PC-9 (cell line): ENCODE data around the gene SGK2. TPM values are rescaled to one million over a fixed set of nuclear protein-coding genes. Genes with fewer than 3 reads are reported as not detected.

Experiments used
- BruUV-seq: library from RNA; stranded (reverse); fragments of 400-500 nt; replicated peaks from 2 replicates; lab custom pipeline; 2021; lab: Mats Ljungman, UMichigan
- CTCF ChIA-PET: fragments of 300-600 bp; sonication (Branson Sonifier 250); formaldehyde crosslinking; loops from one replicate; lab custom pipeline; 2022; ENCODE audit warnings: antibody characterized with exemption; lab: Charles Lee
- POLR2A ChIA-PET: fragments of 300-600 bp; sonication (Branson Sonifier 250); formaldehyde crosslinking; loops from one replicate; lab custom pipeline; 2022; ENCODE audit warnings: antibody characterized with exemption; ENCODE audit not compliant: unreplicated experiment; lab: Charles Lee
- DNase-seq, 2 experiments: peaks; one replicate each; pipeline versions ENCODE4 v3.0.0 to v3.0.0-alpha.2; 2015 to 2022; ENCODE audit warnings: mixed read lengths in 1 of 2
- H2AFZ ChIP-seq: fragments of 200-600 bp; sonication (generic); 2 replicates; pipeline ENCODE4 v1.8.1; 2017; ENCODE audit warnings: antibody characterized with exemption
- H3F3A ChIP-seq: fragments of 200-600 bp; sonication (generic); 2 replicates; pipeline ENCODE4 v1.8.1; 2017; ENCODE audit warnings: antibody characterized with exemption, mild to moderate bottlenecking, low read depth; ENCODE audit not compliant: insufficient read depth
- H3K27ac ChIP-seq: fragments of 200-600 bp; sonication (generic); 2 replicates; pipeline ENCODE4 v1.6.1; 2016; ENCODE audit warnings: mixed run types
- H3K27me3 ChIP-seq: fragments of 200-600 bp; sonication (generic); 2 replicates; pipeline ENCODE4 v1.6.1; 2016; ENCODE audit warnings: low read depth, mixed run types; ENCODE audit not compliant: insufficient read depth
- H3K36me3 ChIP-seq: fragments of 200-600 bp; sonication (generic); 2 replicates; pipeline ENCODE4 v1.6.1; 2016; ENCODE audit warnings: low read depth, mixed run types
- H3K4me1 ChIP-seq: fragments of 200-600 bp; sonication (generic); replicated peaks from 2 replicates; pipeline ENCODE4 v1.6.1; 2016; ENCODE audit warnings: mixed run types; ENCODE audit not compliant: insufficient read depth
- H3K4me2 ChIP-seq: fragments of 200-600 bp; sonication (generic); 2 replicates; pipeline ENCODE4 v1.6.1; 2017; ENCODE audit warnings: mixed run types
- H3K4me3 ChIP-seq: fragments of 200-600 bp; sonication (generic); 2 replicates; pipeline ENCODE4 v1.6.1; 2016; ENCODE audit warnings: mixed run types
- H3K79me2 ChIP-seq: fragments of 200-600 bp; sonication (generic); 2 replicates; pipeline ENCODE4 v1.6.1; 2017; ENCODE audit warnings: low read depth, mixed run types
- H3K9me2 ChIP-seq: fragments of 200-600 bp; sonication (generic); 2 replicates; pipeline ENCODE4 v1.8.1; 2017; ENCODE audit warnings: mild to moderate bottlenecking; ENCODE audit not compliant: insufficient read depth
- H3K9me3 ChIP-seq: fragments of 200-600 bp; sonication (generic); 2 replicates; pipeline ENCODE4 v1.8.1; 2016; ENCODE audit warnings: low read depth; ENCODE audit not compliant: insufficient read depth
- H4K20me1 ChIP-seq: fragments of 200-600 bp; sonication (generic); 2 replicates; pipeline ENCODE4 v1.8.1; 2017; ENCODE audit not compliant: insufficient read depth
- EZH2 ChIP-seq: fragments of 200-600 bp; sonication (generic); IDR thresholded peaks from 2 replicates; pipeline ENCODE4 v1.8.0; 2017; ENCODE audit warnings: antibody characterized with exemption, low read depth
- intact Hi-C: fragments of 100-400 bp; cut with micrococcal nuclease; formaldehyde crosslinking; loops from one replicate; pipeline ENCODE4 v1.10.0; 2022; ENCODE audit not compliant: unreplicated experiment
- total RNA-seq: library from RNA; stranded (reverse); gene quantifications from 2 replicates; pipeline ENCODE4 v1.2.3, GENCODE V29; 2021
- TF ChIP-seq, protein P1 (sequence below): fragments of 200-600 bp; sonication (generic); conservative IDR thresholded peaks from 2 replicates; pipeline ENCODE4 v1.6.1; 2017; ENCODE audit warnings: mixed run types, antibody characterized with exemption, mild to moderate bottlenecking, moderate library complexity

Gene SGK2
- total RNA-seq, 1 experiment from 2014 or later: 3.1 TPM

DNA sequence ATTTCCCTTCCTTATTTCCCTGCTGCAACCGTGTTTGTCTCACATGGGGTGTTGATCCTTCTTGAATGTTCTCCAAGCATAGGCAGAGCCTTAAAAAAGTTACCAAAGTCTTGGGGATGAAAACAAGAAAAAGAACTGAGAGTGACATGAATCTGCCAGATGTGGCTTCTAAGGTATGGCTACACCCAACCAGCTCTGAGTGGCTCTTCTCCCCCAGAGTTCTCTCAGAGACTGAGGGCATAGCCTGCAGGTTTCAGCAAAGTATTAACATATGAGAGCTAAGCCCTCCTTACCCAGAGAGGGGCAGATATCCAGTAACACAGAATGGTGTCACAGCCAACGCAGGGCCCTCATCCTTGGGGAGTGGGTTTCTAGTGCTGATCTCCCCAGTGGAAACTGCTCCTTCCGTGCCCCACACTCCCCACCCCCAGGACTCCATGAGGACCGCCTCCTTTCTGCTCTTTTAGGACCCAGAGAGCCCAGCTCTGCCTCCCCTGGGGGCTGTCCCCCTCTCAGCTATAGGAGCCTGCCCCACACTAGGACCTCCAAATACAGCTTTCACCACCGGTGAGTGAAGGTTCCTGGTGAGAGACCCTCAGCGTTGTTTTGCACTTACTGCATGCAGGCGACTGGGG is 23.3 kb upstream of the SGK2 start:
- no peaks in the 10 kb centered on the region for H3K9me2 ChIP-seq
- CTCF ChIA-PET: interaction anchor here (0.6 kb wide), 1 partner anchor 13 kb away, joined by 6 read pairs; no protein-coding TSS in a partner anchor
- H3K4me2 ChIP-seq: no peak overlapping the region
- H3K27ac ChIP-seq: no peak overlapping the region
- TF ChIP-seq EZH2: no peak
- TF ChIP-seq, protein P1, sequence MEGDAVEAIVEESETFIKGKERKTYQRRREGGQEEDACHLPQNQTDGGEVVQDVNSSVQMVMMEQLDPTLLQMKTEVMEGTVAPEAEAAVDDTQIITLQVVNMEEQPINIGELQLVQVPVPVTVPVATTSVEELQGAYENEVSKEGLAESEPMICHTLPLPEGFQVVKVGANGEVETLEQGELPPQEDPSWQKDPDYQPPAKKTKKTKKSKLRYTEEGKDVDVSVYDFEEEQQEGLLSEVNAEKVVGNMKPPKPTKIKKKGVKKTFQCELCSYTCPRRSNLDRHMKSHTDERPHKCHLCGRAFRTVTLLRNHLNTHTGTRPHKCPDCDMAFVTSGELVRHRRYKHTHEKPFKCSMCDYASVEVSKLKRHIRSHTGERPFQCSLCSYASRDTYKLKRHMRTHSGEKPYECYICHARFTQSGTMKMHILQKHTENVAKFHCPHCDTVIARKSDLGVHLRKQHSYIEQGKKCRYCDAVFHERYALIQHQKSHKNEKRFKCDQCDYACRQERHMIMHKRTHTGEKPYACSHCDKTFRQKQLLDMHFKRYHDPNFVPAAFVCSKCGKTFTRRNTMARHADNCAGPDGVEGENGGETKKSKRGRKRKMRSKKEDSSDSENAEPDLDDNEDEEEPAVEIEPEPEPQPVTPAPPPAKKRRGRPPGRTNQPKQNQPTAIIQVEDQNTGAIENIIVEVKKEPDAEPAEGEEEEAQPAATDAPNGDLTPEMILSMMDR: no peak
- H3K27me3 ChIP-seq: no peaks in the 10 kb centered on the region
- peaks cover 12% of the 10 kb centered on the region; the same call in 1 of the 2 replicates for H3F3A ChIP-seq
- no peaks in the 10 kb centered on the region for H3K36me3 ChIP-seq
- H3K4me3 ChIP-seq: no peak overlapping the region
- H2AFZ ChIP-seq: no peak overlapping the region
- POLR2A ChIA-PET: no interaction called here
- no peak for DNase-seq
- H3K79me2 ChIP-seq: no peaks in the 10 kb centered on the region
- intact Hi-C loops: loop anchor here (10.0 kb wide), 1 partner anchor 659 kb away; no protein-coding TSS in a partner anchor
- no peaks in the 10 kb centered on the region for H3K4me1 ChIP-seq
- no TSS peak for BruUV-seq
- no peaks in the 10 kb centered on the region for H4K20me1 ChIP-seq
- no peaks in the 10 kb centered on the region for H3K9me3 ChIP-seq

DNA sequence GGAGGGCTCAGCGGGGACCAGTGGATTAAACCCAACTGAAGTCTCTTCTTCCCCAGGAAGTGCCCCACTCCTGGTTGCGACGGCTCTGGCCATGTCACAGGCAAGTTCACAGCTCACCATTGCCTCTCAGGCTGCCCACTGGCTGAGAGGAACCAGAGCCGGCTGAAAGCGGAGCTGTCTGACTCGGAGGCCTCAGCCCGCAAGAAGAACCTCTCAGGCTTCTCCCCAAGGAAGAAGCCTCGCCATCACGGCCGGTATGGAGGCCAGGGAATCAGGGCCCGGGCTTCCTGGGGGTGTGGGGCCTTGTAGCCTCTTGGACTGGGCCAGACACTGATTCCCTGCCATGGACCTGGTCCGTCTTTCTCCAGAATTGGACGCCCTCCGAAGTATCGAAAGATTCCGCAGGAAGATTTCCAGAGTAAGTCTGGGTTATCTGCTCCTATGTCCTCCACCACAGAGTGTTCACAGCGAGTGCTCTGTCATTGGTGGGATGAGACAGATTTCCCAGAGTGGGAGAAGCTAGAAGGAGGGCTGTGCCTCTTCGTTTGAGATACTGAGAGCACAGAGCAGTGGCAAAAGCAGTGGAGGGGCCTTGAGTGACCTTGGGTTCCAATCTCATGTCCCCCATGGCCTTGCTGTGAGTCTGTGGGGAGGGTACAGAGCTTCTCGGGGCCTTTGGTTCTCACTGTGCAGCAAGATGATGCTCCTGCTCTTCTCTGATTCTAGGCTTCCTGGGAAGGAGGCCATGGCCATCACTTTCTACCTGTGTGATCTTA is 22.6 kb upstream of the SGK2 start:
- no peaks in the 10 kb centered on the region for H3K27me3 ChIP-seq
- CTCF ChIA-PET: interaction anchor here (2.2 kb wide), 1 partner anchor 87 kb away, joined by 7 read pairs; no protein-coding TSS in a partner anchor
- H3K9me3 ChIP-seq: no peaks in the 10 kb centered on the region
- H3K27ac ChIP-seq: no peak overlapping the region
- H3F3A ChIP-seq: peaks cover 17% of the 10 kb centered on the region; the same call in 1 of the 2 replicates
- TF ChIP-seq, protein P1: no peak
- no peak for TF ChIP-seq EZH2
- POLR2A ChIA-PET: no interaction called here
- H3K4me2 ChIP-seq: no peak overlapping the region
- intact Hi-C loops: loop anchor here (10.0 kb wide), 1 partner anchor 659 kb away; no protein-coding TSS in a partner anchor
- H4K20me1 ChIP-seq: no peaks in the 10 kb centered on the region
- H3K9me2 ChIP-seq: no peaks in the 10 kb centered on the region
- H3K4me3 ChIP-seq: no peak overlapping the region
- BruUV-seq: no TSS peak
- no peak overlapping the region for H2AFZ ChIP-seq
- H3K4me1 ChIP-seq: peaks cover 6% of the 10 kb centered on the region
- H3K36me3 ChIP-seq: no peaks in the 10 kb centered on the region
- H3K79me2 ChIP-seq: no peaks in the 10 kb centered on the region
- DNase-seq: no peak

DNA sequence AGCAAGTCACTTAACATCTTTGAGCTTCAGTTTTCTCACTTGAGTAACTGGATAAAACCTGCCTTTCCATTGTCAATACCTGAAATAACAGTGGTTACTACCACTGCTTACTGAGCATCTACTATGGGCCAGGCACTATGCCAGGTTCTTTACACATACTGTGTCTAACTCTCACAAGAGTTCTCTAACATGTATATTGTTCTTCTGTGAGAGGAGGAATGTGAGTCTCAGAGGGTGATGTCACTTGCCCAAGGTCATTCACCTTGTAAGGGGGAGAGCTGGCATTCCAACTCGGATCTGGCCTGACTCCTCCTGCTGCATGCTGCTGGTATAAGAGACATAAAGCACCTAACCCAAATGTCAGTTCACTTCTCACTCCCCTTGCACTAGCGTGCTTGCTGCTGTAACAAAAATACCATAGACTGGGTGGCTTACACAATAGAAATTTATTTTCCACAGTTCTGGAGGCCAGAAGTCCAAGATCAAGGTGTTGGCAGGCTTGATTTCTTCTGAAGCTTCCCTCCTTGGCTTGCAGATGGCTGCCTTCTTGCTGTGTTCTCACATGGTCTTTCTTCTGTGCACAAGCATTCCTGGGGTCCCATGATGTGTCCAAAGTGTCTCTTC is 21.9 kb upstream of the SGK2 start:
- 0 out of 2 replicates have a peak, but pooled peaks cover 4% of the 10 kb centered on the region for H4K20me1 ChIP-seq
- H3K27ac ChIP-seq: no peak overlapping the region
- no peaks in the 10 kb centered on the region for H3K9me2 ChIP-seq
- no peaks in the 10 kb centered on the region for H3K36me3 ChIP-seq
- POLR2A ChIA-PET: no interaction called here
- peak in 1 of 2 experiments; percentile 47 for DNase-seq
- intact Hi-C loops: loop anchor here (10.0 kb wide), 1 partner anchor 658 kb away; no protein-coding TSS in a partner anchor
- no peak overlapping the region for H3K4me3 ChIP-seq
- peaks cover 12% of the 10 kb centered on the region for H3K4me1 ChIP-seq
- no peak overlapping the region for H3K4me2 ChIP-seq
- peaks cover 22% of the 10 kb centered on the region; the same call in 1 of the 2 replicates for H3F3A ChIP-seq
- no peak for TF ChIP-seq EZH2
- TF ChIP-seq, protein P1: no peak
- no peaks in the 10 kb centered on the region for H3K9me3 ChIP-seq
- CTCF ChIA-PET: interaction anchor here (1.2 to 2.2 kb wide), 2 partner anchors 66 to 88 kb away, joined by 3 to 7 read pairs; no protein-coding TSS in a partner anchor
- no peaks in the 10 kb centered on the region for H3K27me3 ChIP-seq
- no TSS peak for BruUV-seq
- no peaks in the 10 kb centered on the region for H3K79me2 ChIP-seq
- H2AFZ ChIP-seq: no peak overlapping the region
